Fibroblast of villous mesenchyme (primary cell): ENCODE results near the gene FOXD2. TPM values are rescaled to one million over a fixed set of nuclear protein-coding genes. Genes with fewer than 3 reads are reported as not detected.

Experiments
- DNase-seq: peaks from one replicate; pipeline ENCODE4 v3.0.0-alpha.2; 2010; ENCODE audit warnings: low read depth
- H3K4me3 ChIP-seq: 2 replicates; pipeline ENCODE4 v1.5.1; 2011; ENCODE audit warnings: low read depth, mild to moderate bottlenecking, low read length
- total RNA-seq: library from RNA; depleted of rRNA; stranded (reverse); fragments of >200 nt; gene quantifications from 2 replicates; pipeline ENCODE4 v1.2.3, GENCODE V29; 2012
- TF ChIP-seq, protein P1 (sequence below): IDR thresholded peaks from 2 replicates; pipeline ENCODE4 v1.5.1; 2012; ENCODE audit warnings: low read depth, mild to moderate bottlenecking, low read length; ENCODE audit not compliant: insufficient read depth

FOXD2 gene
- total RNA-seq, 1 donor: under 0.01 TPM

DNA sequence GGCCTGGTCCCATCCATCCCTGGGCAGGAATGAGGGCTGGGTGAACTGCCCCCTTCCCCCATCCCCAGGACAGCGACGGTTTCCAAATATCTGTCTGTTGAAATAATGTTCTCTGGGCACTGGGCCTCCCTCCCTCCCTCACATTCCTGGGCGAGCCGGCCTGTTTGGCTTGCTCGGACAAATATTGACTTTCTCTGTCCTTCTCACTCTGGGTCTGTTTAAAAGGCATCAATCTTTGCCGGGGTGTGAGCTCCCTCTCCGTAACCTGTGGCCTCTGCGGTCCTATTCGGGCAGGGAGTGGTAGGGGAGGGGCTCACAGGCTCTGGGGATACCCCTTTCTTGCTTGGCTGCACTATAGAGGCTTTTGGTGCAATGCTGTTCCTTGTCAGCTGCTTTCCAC, 40.2 kb downstream of the FOXD2 start:
- H3K4me3 ChIP-seq: no peak overlapping the region
- TF ChIP-seq, protein P1, sequence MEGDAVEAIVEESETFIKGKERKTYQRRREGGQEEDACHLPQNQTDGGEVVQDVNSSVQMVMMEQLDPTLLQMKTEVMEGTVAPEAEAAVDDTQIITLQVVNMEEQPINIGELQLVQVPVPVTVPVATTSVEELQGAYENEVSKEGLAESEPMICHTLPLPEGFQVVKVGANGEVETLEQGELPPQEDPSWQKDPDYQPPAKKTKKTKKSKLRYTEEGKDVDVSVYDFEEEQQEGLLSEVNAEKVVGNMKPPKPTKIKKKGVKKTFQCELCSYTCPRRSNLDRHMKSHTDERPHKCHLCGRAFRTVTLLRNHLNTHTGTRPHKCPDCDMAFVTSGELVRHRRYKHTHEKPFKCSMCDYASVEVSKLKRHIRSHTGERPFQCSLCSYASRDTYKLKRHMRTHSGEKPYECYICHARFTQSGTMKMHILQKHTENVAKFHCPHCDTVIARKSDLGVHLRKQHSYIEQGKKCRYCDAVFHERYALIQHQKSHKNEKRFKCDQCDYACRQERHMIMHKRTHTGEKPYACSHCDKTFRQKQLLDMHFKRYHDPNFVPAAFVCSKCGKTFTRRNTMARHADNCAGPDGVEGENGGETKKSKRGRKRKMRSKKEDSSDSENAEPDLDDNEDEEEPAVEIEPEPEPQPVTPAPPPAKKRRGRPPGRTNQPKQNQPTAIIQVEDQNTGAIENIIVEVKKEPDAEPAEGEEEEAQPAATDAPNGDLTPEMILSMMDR: no peak
- DNase-seq: no peak

DNA sequence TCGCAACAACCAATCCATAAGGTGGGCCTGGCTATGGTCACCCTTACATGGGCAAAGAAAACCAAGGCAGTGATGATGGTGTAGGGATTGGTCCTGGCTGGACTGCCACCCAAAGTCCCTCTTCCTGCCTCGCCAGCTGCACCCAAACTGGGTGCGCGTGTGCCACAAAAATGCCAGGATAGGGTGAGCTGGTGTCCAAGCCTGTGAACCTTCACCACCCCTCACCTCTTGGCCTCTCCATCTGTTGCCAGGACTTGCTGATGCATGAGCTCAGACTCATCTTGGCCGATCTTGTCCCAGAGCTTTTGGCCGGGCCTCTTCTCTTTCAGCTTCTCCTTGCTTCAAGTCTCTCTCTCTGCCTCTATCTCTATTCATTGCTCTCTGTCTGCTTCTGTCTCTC, 41.8 kb downstream of the FOXD2 start:
- no peak for DNase-seq
- no peak overlapping the region for H3K4me3 ChIP-seq
- TF ChIP-seq, protein P1: no peak

DNA sequence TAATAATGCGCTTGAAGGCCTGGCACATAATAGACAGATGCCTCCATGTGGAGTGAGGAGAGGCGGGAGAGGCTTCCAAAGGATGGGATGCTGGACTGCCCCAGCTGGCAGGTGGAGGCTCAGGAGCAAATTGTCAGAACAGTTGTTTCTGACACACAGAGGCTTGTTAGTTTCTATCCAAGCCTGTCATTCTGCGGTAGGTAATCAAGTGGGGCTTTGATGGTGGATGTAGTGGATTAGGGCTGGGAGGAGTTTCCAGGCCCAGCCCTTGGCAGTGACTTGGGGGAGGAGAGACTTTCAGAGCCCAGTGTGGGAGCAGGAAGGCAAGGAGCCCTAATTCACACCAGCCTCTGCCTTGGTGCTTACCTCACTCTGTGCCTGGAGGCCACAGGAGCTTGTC, 44.1 kb downstream of the FOXD2 start:
- TF ChIP-seq, protein P1: no peak
- H3K4me3 ChIP-seq: no peak overlapping the region
- no peak for DNase-seq

DNA sequence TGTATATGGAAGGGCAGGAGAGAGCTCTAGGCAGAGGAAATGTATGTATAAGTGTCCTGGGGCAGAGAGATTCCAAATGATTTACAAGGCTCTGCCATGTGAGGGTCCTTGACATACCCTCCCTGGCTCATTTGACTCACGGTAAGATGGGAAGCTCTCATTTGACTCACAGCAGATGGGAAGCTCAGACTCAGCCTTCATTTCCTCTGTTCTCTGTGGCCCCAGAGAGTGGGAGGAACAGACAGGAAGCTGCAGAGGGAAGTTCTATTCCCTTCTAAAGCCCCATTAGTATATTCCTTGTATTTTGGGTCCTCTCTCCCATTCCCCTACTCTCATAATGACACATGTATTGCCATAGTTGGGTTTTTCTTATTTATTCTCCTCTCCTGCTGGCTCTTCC, 44.9 kb downstream of the FOXD2 start:
- no peak overlapping the region for H3K4me3 ChIP-seq
- TF ChIP-seq, protein P1: no peak

DNA sequence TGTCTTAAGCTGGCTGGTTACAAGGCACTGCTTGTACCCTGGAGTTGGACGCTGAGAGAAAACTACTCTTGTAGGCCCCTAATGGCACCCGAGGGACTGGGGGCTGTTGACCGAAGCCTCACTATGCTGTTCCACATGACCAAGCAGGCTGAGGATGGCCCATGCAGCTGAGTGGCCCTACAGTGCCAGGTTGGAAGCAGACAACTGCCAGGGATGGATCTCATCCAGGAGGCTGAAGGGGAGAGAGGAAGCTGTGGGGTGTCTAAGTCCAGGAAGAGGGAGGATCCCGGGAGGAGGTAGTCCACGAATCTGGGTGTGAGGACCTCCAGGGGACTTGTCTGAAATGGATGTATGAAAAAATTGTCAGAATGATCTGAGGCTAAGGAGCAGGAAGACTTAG, 45.8 kb downstream of the FOXD2 start:
- no peak overlapping the region for H3K4me3 ChIP-seq
- TF ChIP-seq, protein P1: no peak
- DNase-seq: no peak

More for the DNA sequence above, 44.9 kb downstream of the FOXD2 start:
- no peak for DNase-seq

DNA sequence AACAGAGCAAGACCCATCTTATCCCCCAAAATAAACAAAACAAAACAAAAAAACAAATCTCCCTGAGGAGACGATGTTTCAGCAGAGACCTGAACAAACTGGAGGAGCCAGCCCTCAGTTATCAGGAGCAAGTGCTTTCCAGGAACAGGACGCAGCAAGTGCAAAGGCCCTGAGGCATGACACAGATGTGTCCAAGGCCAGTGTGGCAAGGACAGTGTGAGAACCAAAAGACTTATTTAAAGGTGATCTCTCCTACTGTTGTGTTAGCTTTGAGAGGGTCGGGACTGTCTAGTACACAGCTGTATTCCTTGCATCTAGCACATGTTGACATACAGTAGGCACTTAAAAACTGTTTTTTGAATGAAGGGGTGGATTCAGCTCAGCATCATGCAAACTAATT, 48.0 kb downstream of the FOXD2 start:
- DNase-seq: no peak

DNA sequence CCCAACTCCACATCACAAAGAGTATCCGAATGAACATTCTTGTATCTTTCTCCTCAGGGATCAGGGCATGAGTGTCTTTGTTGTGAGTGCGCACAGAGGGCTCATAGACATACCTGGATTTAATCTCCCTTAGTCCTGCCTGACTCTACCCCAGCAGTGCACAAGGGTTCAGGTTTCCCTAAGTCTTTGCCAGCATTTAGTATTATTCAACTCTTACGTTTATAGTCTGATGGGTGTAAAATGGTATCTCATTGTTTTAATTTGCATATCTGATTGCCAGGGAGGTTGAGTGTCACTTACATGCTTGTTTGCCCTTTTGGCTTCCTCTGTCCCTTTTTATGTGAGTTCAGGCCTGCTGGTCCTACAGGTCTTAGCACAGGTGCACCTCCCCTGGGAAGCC, 49.5 kb downstream of the FOXD2 start:
- no peak for DNase-seq
- H3K4me3 ChIP-seq: no peak overlapping the region
- TF ChIP-seq, protein P1: no peak

More for the DNA sequence above, 48.0 kb downstream of the FOXD2 start:
- no peak overlapping the region for H3K4me3 ChIP-seq
- TF ChIP-seq, protein P1: no peak
